OCI-LY7 (cell line): Measurements from ENCODE around the gene UBE3B.

Experiments
- EZH2phosphoT487 ChIP-seq: fragments of 200-600 bp; sonication (generic); IDR thresholded peaks from 2 replicates; pipeline ENCODE4 v1.6.1; 2018; ENCODE audit warnings: low read depth, borderline replicate concordance, mild to moderate bottlenecking, mixed run types, antibody characterized with exemption, low read length, moderate library complexity, mixed read lengths
- TF ChIP-seq, protein P1 (sequence below): fragments of 200-600 bp; sonication (generic); conservative IDR thresholded peaks from 2 replicates; pipeline ENCODE4 v1.5.1; 2014; ENCODE audit warnings: mild to moderate bottlenecking, antibody characterized with exemption, low read length, moderate library complexity, mixed read lengths

DNA sequence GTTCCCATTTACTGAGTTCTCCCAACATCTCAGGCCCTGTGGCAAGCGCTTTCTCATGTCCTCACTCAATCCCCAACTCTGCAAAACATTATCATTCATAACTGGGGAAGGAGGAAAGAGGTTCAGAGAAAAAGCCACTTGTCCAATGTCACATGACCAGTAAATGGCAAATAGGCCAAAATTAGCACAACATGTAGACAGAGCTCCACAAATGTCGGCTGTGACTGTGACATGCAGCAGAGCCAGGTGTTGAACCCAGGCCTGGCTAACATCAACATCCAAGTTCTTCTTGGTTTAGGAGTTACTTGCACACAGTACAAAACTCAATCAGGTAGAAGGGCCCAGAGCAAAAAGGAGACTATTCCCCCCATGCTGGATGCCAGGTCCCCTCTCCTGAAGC, 11.1 kb upstream of the UBE3B start:
- TF ChIP-seq, protein P1, sequence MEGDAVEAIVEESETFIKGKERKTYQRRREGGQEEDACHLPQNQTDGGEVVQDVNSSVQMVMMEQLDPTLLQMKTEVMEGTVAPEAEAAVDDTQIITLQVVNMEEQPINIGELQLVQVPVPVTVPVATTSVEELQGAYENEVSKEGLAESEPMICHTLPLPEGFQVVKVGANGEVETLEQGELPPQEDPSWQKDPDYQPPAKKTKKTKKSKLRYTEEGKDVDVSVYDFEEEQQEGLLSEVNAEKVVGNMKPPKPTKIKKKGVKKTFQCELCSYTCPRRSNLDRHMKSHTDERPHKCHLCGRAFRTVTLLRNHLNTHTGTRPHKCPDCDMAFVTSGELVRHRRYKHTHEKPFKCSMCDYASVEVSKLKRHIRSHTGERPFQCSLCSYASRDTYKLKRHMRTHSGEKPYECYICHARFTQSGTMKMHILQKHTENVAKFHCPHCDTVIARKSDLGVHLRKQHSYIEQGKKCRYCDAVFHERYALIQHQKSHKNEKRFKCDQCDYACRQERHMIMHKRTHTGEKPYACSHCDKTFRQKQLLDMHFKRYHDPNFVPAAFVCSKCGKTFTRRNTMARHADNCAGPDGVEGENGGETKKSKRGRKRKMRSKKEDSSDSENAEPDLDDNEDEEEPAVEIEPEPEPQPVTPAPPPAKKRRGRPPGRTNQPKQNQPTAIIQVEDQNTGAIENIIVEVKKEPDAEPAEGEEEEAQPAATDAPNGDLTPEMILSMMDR, result no peak
- no peak for TF ChIP-seq EZH2phosphoT487
